Hepatocyte (in vitro differentiated cells): ENCODE data around the gene MSI2. TPM values are rescaled to one million over a fixed set of nuclear protein-coding genes. Genes with fewer than 3 reads are reported as not detected.
A peak's percentile ranks its signal among the peaks of the same experiment; 100 is the strongest.

Experiments used
- DNase-seq: peaks from one replicate; pipeline ENCODE4 v3.0.0-alpha.2; 2016; ENCODE audit warnings: low spot score
- H2AFZ ChIP-seq: fragments of 200-600 bp; sonication (generic); 2 replicates; pipeline ENCODE4 v1.6.0; 2016; ENCODE audit warnings: antibody characterized with exemption, mild to moderate bottlenecking
- H3K27ac ChIP-seq: fragments of 200-600 bp; sonication (generic); 2 replicates; pipeline ENCODE4 v1.5.1; 2016; ENCODE audit warnings: mild to moderate bottlenecking
- H3K27me3 ChIP-seq: fragments of 200-600 bp; sonication (generic); 2 replicates; pipeline ENCODE4 v1.6.1; 2016
- H3K36me3 ChIP-seq: fragments of 200-600 bp; sonication (generic); replicated peaks from 2 replicates; pipeline ENCODE4 v1.5.1; 2016; ENCODE audit warnings: low read depth; ENCODE audit not compliant: insufficient read depth
- H3K4me1 ChIP-seq: fragments of 200-600 bp; sonication (generic); 2 replicates; pipeline ENCODE4 v1.5.1; 2016; ENCODE audit warnings: mild to moderate bottlenecking, moderate library complexity; ENCODE audit not compliant: insufficient read depth
- H3K4me2 ChIP-seq: fragments of 200-600 bp; sonication (generic); 2 replicates; pipeline ENCODE4 v1.6.0; 2016
- H3K4me3 ChIP-seq: fragments of 200-600 bp; sonication (generic); 2 replicates; pipeline ENCODE4 v1.5.1; 2016; ENCODE audit warnings: mild to moderate bottlenecking
- H3K79me2 ChIP-seq: fragments of 200-600 bp; sonication (generic); 2 replicates; pipeline ENCODE4 v1.6.0; 2017; ENCODE audit warnings: mild to moderate bottlenecking
- H3K9me2 ChIP-seq: fragments of 200-600 bp; sonication (generic); replicated peaks from 2 replicates; pipeline ENCODE4 v1.6.0; 2017; ENCODE audit warnings: mild to moderate bottlenecking; ENCODE audit not compliant: insufficient read depth
- H3K9me3 ChIP-seq: fragments of 200-600 bp; sonication (generic); 2 replicates; pipeline ENCODE4 v1.5.1; 2016; ENCODE audit warnings: low read depth, mild to moderate bottlenecking
- H4K20me1 ChIP-seq: fragments of 200-600 bp; sonication (generic); 2 replicates; pipeline ENCODE4 v1.6.0; 2016; ENCODE audit warnings: mild to moderate bottlenecking; ENCODE audit not compliant: insufficient read depth, poor library complexity, severe bottlenecking
- EZH2 ChIP-seq: fragments of 200-600 bp; sonication (generic); IDR thresholded peaks from 2 replicates; pipeline ENCODE4 v1.6.1; 2016; ENCODE audit warnings: antibody characterized with exemption, mild to moderate bottlenecking, borderline replicate concordance
- EZH2phosphoT487 ChIP-seq: fragments of 200-600 bp; sonication (generic); IDR thresholded peaks from one replicate; pipeline ENCODE4 v1.6.1; 2018; ENCODE audit warnings: antibody characterized with exemption, mild to moderate bottlenecking, low read depth, moderate library complexity; ENCODE audit not compliant: unreplicated experiment, severe bottlenecking
- WGBS: methylation state at CpG from one replicate; pipeline ENCODE4 v1.1.6; 2016; ENCODE audit warnings: low lambda C conversion rate; ENCODE audit errors: missing lambda C conversion rate; 5-methylcytosine and 5-hydroxymethylcytosine counted together
- polyA plus RNA-seq: library from polyadenylated mRNA; unstranded; fragments of >200 nt; fragmentation: Nextera tagmentation; extraction: Ambion mirVana; gene quantifications from 2 replicates; pipeline ENCODE4 v1.2.1, GENCODE V29; 2016
- total RNA-seq: library from RNA; depleted of rRNA; stranded (reverse); fragments of >200 nt; gene quantifications from 2 replicates; pipeline ENCODE4 v1.2.3, GENCODE V29; 2014
- TF ChIP-seq, protein P1 (sequence below): fragments of 200-600 bp; sonication (generic); IDR thresholded peaks from 2 replicates; pipeline ENCODE4 v1.5.1; 2016; ENCODE audit warnings: antibody characterized with exemption, mild to moderate bottlenecking; ENCODE audit not compliant: poor library complexity

The MSI2 gene
- total and polyA plus RNA-seq, 2 experiments from 2014 or later, result 16.1 to 60.6 TPM

DNA sequence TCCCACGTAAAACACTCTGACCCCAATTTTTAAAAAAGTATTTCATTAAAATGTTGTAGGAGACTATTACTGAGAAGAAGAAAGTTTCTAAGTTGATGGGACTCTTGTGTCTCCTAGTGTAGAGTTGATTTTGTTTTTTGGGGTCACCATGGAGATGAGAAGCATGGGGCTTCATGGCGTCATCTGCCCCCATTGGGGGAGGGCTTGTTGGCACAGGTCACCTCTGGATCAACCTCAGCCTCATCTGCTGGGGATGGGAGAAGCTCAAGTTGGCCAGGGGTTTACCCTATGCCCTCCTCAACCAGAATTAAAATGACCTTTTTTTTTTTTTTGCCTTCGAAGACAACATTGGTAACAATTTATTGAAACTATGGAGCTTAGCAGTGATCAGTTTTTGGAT is 28.3 kb downstream of the MSI2 start:
- H3K36me3 ChIP-seq, result no peaks in the 10 kb centered on the region
- no peak overlapping the region for H3K27ac ChIP-seq

DNA sequence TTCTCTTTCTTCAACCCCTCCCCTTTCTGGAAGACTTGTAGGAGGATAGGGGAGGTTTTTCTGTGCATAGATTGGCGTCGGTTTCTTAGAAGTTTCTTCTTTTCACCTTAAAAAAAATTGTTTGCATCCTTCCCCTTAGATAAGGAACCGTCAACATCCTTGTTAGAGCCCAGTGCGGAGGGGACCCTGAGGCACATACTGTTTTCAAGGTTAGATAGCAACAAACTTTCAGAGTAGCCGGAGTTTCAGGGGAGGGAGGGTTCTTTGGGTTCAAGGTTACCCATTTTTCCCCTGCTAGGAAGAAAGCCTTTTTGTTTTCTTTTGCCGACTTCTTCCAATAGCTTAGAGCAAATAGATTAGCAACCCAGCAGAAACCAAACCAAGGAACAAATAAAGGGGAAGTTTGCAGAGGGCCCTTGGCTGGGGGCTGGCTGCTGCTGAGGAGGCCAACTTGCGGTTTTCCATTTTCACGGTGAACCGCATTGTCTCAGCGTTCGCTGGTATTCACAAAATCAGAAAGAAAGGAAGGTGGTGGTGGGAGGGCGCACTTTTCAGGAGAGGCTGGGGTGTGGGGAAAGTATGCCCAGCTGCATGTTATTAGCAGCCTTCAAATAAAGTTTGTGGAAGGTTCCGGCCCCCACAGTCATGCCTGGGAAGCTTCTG is 28.8 kb downstream of the MSI2 start:
- H3K4me2 ChIP-seq, result peak overlapping the region; percentile 50
- no peaks in the 10 kb centered on the region for H4K20me1 ChIP-seq
- no peaks in the 10 kb centered on the region for H3K9me2 ChIP-seq
- H2AFZ ChIP-seq, result no peak overlapping the region
- no peaks in the 10 kb centered on the region for H3K36me3 ChIP-seq
- peak overlapping the region; percentile 18 for H3K27ac ChIP-seq
- TF ChIP-seq EZH2phosphoT487 (no peak), EZH2 (no peak)
- TF ChIP-seq, protein P1, sequence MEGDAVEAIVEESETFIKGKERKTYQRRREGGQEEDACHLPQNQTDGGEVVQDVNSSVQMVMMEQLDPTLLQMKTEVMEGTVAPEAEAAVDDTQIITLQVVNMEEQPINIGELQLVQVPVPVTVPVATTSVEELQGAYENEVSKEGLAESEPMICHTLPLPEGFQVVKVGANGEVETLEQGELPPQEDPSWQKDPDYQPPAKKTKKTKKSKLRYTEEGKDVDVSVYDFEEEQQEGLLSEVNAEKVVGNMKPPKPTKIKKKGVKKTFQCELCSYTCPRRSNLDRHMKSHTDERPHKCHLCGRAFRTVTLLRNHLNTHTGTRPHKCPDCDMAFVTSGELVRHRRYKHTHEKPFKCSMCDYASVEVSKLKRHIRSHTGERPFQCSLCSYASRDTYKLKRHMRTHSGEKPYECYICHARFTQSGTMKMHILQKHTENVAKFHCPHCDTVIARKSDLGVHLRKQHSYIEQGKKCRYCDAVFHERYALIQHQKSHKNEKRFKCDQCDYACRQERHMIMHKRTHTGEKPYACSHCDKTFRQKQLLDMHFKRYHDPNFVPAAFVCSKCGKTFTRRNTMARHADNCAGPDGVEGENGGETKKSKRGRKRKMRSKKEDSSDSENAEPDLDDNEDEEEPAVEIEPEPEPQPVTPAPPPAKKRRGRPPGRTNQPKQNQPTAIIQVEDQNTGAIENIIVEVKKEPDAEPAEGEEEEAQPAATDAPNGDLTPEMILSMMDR, result no peak
- no peaks in the 10 kb centered on the region for H3K9me3 ChIP-seq
- no peak overlapping the region for H3K4me3 ChIP-seq
- 35% methylated on average over 13 of the region's 13 CpGs for WGBS
- no peak for DNase-seq
- peaks cover 20% of the 10 kb centered on the region for H3K4me1 ChIP-seq
- H3K27me3 ChIP-seq, result no peaks in the 10 kb centered on the region
- peaks cover 65% of the 10 kb centered on the region for H3K79me2 ChIP-seq

More for the DNA sequence above, 28.3 kb downstream of the MSI2 start:
- Histone ChIP-seq H3K79me2 (peaks cover 65% of the 10 kb centered on the region), H3K9me3 (no peaks in the 10 kb centered on the region), H3K27me3 (no peaks in the 10 kb centered on the region), H2AFZ (no peak overlapping the region), H3K4me1 (peaks cover 20% of the 10 kb centered on the region), H3K4me2 (no peak overlapping the region), H4K20me1 (no peaks in the 10 kb centered on the region), H3K9me2 (no peaks in the 10 kb centered on the region), H3K4me3 (no peak overlapping the region)
- TF ChIP-seq EZH2phosphoT487, result no peak
- no peak for TF ChIP-seq EZH2
- TF ChIP-seq, protein P1, result no peak
- WGBS, result 82% methylated on average over 3 of the region's 3 CpGs
- DNase-seq, result no peak

DNA sequence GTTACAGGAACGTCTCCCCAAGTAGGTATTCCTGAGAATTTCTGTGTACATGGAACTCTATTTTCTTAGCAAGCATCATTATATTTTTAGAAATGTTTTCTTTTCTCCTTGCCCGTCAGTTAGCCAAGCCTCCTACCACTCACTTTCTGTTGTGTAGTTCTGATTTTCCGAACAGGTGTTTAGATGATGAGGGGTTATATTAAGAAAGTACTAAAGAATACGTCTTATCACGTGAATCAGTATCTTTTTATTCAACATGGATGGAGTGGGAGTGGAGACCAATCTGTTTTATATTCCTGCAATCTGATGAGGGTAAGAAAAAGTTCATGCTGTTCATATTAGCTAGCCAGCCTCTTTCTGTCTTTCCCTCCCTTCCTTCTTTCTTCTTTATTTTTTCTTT is 29.4 kb downstream of the MSI2 start:
- H3K4me1 ChIP-seq, result peaks cover 20% of the 10 kb centered on the region
- no peaks in the 10 kb centered on the region for H3K36me3 ChIP-seq
- peak overlapping the region; percentile 18 for H3K27ac ChIP-seq
- no peaks in the 10 kb centered on the region for H3K9me2 ChIP-seq
- no peaks in the 10 kb centered on the region for H3K9me3 ChIP-seq
- TF ChIP-seq EZH2phosphoT487 (no peak), EZH2 (no peak)
- TF ChIP-seq, protein P1, result no peak
- no peak for DNase-seq
- no peak overlapping the region for H3K4me3 ChIP-seq
- H3K27me3 ChIP-seq, result no peaks in the 10 kb centered on the region
- H2AFZ ChIP-seq, result no peak overlapping the region
- H3K79me2 ChIP-seq, result peaks cover 66% of the 10 kb centered on the region
- 67% methylated on average over 5 of the region's 5 CpGs for WGBS
- peak overlapping the region; percentile 50 for H3K4me2 ChIP-seq
- no peaks in the 10 kb centered on the region for H4K20me1 ChIP-seq
